ENCODE data around the gene CADM4.

Gene CADM4

GRCh38 chr19:43634068-43634467 is 5.6 kb downstream of the CADM4 start:
- DNase-seq (ENCODE audit: low spot score), result no peak

DNA sequence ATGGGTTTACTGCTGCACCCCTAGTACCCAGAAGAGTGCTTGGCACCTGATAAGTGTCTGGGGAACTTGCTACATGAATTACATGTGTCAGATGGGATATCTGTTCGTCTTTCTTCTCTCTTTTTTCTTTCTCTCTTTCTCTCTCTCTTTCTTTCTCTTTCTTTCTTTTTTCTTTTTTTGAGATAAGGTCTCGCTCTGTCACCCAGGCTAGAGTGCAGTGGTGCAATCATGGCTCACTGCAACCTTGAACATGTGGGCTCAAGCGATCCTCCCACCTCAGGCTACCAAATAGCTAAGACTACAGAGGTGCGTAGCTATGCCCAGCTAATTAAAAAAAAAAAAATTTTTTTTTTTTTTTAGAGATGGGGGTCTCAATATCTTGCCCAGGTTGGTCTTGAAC is 6.1 kb downstream of the CADM4 start:
- DNase-seq (ENCODE audit: low spot score), result no peak

GRCh38 chr19:43631491-43631890 is 8.2 kb downstream of the CADM4 start:
- DNase-seq (ENCODE audit: low spot score), result no peak

DNA sequence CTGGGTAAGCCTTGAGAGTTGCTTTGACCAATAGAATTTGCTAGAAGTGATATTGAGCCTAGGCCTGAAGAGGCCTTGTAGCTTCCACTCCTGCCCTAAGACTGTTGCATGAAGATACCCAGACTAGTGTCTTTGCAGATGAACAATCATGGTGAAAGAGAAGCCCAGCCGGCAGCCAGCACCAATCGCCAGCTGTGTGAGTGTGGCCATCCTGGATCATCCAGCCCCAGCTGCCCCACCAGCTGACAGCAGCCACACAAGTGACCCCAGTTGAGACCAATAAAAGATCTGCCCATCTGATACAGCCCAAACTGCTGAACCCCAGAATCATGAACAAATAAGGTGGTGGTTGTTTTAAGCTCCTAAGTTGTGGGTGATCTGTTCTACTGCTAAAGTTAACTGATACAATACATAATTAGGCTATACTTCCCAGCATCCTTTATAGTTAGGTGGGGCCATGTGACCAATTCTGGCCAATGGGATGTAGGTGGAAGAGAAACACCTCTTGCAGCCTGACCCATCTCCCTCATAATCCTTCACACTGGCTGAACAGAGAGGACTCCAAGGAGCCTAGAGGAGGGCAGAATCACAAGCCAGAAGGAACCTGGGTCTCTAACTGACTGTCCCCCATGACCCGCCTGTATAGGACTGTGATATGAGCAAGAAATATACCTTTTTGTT is 10.9 kb downstream of the CADM4 start:
- no peak for DNase-seq (ENCODE audit: low spot score)

DNA sequence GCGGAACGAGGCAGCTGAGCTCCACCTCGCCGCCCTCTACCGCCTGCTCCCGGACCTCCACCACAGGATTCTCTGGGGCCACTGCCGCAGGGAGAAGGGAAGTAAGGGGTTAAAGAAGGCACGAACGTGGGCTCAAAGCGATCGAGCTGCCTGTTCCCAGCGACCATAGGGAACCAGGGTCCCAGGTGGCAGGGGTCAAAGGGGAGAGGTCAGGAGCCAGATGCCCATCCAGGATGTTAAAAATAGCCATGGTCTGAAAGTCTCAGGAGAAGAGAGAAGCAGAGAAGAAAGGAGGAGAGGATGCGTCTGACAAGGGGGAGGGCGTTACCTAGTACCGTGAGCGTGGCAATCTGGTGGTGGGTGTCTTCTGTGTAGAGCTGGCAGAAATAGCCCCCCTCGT is 12.8 kb downstream of the CADM4 start:
- DNase-seq (ENCODE audit: low spot score), result no peak

GRCh38 chr19:43625918-43626579 is 13.6 kb downstream of the CADM4 start:
- peak; percentile 34 for DNase-seq (ENCODE audit: low spot score)

GRCh38 chr19:43624933-43625332 is 14.7 kb downstream of the CADM4 start:
- peak; percentile 90 for DNase-seq (ENCODE audit: low spot score)

- no peak for DNase-seq (ENCODE audit: low spot score)
Measured at GRCh38 chr19:43623889-43624670, 15.6 kb downstream of the CADM4 start.

DNA sequence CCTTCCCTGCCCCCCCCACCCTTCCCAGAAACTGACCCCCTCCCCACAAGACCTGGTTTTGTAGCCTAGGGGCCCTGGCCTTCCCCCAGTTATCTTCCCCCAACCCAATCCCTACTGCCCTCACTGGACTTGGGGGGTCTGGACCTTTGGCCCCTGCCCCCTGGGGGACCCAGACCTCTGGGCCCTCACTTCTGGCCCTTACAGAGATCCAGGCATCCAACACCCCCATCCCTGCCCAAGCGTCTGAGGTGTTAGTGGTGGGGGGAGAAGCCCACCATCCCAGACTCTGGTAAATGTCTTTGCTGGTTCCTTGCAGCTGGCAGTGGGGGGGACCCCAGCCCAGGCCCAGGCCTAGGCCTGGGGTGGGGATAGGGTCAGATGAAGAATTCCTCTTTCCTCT is 16.7 kb downstream of the CADM4 start:
- DNase-seq (ENCODE audit: low spot score), result no peak

DNA sequence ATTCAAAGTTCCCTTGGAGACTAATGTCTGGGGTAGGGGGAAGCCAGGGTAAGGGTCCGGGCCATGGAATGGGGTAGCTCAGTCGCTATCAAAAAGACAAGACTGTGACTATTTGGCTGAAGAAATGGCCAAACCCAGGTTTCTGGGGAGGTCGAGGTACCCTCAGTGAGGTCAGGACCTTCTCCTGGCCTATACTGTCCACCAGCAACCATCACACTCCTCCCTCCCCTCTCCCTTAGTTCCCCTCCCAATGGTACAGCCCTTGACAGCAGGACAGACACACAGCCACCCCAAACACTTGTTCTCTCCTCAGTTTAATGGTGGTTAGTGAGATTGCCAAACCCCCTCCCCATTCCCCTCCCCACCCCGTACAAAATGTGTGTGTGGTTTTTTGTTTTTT is 17.6 kb downstream of the CADM4 start:
- no peak for DNase-seq (ENCODE audit: low spot score)

GRCh38 chr19:43620061-43621001 is 19.3 kb downstream of the CADM4 start:
- DNase-seq (ENCODE audit: low spot score), result no peak

DNA sequence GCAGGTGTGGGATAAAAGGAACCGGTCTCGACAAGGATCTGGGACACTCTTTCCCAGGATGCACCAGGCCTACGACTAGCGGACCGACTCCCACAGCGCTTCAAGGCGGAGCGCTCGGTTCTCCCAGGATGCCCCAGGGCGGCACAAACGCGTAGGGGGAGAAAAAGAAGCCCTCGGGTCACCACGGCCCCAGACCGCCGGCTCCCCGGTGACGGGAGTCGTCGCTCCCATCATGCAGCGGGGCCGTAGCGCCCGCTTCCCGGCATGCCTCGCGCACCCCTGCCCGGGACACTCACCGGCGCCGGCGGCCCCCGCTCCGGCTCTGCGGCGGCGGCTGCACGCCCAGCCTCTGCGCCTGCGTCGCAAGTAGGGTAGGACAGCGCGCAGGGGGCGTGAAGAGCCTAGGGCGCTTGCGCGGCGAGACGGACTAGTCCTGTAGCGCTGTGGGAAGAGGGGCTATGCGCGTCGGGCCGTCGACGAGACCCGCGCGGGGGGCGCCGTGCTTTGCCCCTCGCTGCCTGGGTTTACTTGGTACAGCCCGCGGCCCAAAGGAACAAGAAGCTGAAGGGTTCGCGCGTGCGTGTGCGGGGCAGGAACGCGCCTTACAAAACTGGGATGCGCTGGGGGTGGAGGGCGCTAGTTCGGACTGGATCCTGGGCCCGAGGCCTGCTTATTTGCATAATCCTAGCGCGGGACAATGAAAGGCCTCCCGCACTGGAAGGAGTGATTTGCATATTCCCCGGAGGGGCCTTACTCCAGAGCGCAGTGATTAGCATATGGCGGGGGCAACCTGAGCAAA is 20.2 kb downstream of the CADM4 start, which contains the start of gene ZNF428:
Gene ZNF428, minus strand, starts transcription at position 368 of the 799 bp plus-strand sequence. CDS start 5,325 bp downstream, outside the sequence.
- peak; percentile 92 for DNase-seq (ENCODE audit: low spot score)

- DNase-seq (ENCODE audit: low spot score), result peak; percentile 66
Measured at GRCh38 chr19:43618921-43619261, 20.8 kb downstream of the CADM4 start.

DNA sequence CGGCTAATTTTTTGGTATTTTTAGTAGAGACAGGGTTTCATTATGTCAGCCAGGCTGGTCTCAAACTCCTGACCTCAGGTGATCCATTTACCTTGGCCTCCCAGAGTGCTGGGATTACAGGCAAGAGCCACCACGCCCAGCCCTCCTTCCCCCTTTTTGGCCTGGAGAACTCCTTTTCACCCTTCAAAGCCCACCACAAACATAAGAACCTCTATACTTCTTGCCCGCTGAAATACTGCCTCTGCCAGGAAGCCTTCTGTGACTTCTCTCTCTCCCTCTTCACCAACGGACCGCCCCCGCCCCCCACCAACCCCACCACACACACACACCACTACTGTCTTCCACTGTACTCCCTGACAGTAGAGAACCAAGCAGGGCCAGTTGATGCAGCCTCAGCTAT is 22.7 kb downstream of the CADM4 start:
- DNase-seq (ENCODE audit: low spot score), result no peak

GRCh38 chr19:43616306-43616705 is 23.3 kb downstream of the CADM4 start:
- DNase-seq (ENCODE audit: low spot score), result no peak

GRCh38 chr19:43612374-43612773 is 27.3 kb downstream of the CADM4 start:
- no peak for DNase-seq (ENCODE audit: low spot score)

- no peak for DNase-seq (ENCODE audit: low spot score)
Measured at GRCh38 chr19:43611788-43612187, 27.9 kb downstream of the CADM4 start, which contains the start of gene SRRM5. Gene SRRM5 (plus strand): TSS chr19:43612088. CDS start chr19:43612122, 34 bp downstream.

DNA sequence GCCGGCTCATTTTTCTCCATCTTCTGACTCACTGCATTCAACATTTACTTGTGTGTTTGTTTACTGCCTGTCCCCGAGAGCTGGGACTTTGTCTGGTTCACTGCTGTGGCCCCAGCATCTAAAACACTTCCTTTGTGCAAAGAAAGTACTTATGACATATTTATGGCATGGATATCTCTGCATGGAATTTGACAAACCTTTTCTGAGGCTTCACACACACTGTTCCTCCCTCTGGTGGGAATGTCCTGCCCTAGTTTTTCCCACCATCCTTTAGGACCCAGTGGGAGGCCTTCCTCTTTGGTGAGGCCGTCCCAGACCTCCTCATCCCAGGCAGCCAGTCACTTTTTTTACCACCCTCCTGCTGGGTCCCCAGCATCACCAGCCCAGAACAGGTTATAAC is 29.2 kb downstream of the CADM4 start:
- no peak for DNase-seq (ENCODE audit: low spot score)

GRCh38 chr19:43609872-43610271 is 29.8 kb downstream of the CADM4 start:
- DNase-seq (ENCODE audit: low spot score), result no peak

GRCh38 chr19:43607238-43608205 is 32.1 kb downstream of the CADM4 start:
- no peak for DNase-seq (ENCODE audit: low spot score)
